Measurements from ENCODE around the gene KCNAB1.

KCNAB1 gene

DNA sequence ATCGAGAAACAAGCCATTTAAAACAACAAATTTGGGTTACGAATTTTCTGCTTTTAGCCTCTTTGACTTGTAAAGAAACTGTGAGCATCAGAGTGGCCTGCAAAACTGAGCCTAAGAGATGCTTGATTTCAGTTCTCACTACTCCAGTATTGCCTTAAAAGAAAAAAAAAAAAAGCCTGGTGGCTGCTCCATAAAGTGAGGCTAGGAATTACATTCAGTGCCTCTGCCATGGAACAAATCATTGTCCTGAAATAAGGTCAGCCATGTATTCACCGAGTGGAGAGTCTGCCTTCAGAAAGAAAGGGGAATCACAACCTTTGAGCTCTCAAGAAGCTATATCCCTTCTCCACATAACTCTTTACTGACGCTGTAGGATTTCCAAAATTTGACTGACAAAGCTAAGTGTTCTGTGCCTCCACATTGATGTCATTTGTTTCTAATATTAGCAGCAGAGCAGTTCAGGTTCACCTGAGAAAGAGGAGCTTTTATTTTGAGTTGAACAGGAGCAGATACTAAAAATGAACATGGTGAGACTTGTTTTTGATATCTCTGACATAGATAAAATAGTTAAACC lies 297.3 kb downstream of the KCNAB1 start:
- DNase-seq = no peak

GRCh38 chr3:156418428-156418827 lies 298.1 kb downstream of the KCNAB1 start:
- no peak for DNase-seq

GRCh38 chr3:156421534-156421933 lies 301.2 kb downstream of the KCNAB1 start:
- DNase-seq = no peak

DNA sequence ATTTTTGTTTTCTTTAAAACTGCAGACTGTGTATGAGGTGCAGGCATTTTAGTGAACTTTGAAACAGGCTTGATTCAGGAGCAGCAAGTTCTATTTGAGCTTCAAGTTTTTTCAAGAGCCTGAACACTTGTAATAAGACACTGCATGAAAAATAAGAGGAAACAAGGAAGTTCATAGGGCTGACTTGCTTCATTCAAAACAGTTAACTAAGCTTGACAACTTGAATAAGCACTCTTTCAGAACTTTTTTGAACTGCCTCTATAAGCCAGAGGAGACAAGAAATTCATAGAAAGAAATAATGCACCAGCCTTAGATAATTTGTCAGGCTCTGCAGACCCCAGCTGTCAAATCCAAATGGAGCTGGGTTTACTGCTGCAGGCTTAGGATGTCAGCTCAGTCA lies 304.4 kb downstream of the KCNAB1 start:
- DNase-seq = no peak

DNA sequence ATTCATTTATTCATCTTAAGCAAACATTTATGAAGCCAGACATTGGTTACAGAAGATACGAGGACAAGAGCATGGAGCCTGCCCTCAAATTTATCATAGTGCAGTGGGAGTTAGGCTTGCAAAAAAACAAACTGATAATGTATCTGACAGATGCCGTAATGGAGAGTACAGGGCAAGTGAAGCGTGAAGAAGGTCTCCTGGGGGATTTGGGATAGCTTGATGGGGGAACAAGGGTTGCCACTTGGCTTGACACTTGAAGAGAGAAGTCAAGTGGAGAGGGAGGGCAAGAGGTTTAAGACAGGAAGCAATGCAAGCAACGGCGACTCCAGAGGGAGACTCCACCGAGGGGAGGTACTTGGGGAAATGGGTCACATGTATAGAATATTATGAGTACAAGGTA lies 305.3 kb downstream of the KCNAB1 start:
- DNase-seq = no peak

- no peak for DNase-seq
Measured at GRCh38 chr3:156429125-156429524, 308.7 kb downstream of the KCNAB1 start.

DNA sequence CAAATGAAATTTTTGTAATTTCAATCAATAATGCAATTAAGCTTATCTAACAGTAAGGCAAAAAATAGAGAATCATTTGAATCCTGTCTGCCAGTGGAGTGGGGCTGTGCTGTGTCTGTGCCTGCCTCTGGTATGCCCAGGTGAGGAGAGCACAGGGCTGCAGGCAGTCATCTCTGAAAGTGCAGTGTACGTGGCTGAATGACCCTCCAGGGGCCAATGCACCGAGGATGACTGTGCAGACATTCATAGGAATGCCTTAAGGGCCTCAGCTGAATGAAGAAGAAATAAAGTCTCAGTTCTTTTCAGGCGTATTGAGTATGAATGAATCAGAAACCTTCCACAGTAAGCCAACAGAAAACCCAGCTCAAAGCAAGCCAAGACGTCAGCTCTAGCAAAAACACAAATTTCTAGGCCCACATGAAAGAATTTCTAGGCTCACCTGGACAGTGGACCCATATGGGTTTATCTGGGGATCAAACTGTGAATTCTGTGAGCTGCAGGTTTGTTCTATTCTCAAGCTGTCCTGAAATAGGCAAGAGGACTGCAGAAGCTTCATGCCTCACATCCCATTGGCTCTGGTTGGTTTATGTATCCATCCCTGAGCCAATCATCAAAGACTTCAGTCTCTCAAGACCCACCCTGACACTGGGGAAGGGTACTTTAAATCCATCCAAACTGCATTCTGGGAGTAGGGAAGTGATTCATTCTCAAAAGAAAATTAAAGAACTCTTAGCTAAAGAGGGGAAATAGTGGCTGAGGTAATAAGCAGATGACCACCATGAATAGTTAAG lies 311.2 kb downstream of the KCNAB1 start:
- DNase-seq = no peak

DNA sequence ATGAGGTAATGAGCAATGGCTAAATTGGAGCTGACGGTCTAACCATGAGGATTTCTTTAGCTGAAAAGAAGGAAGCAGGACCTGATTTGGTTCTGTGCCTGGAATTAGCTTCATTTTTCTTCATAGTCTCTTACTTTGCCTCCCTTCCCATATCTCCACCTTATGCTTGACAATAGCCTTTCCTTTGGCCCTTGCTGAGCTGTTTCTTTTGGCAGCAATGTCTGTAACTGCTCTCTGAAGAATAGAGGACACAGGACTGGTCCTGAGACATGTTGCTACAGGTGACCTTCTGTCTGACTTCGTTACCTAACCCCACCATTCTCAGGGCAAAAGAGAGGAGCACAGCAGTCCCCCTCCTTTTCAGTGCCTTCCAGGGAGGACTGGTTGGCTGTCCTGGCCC lies 312.2 kb downstream of the KCNAB1 start:
- DNase-seq = no peak

- no peak for DNase-seq
Measured at GRCh38 chr3:156433138-156433537, 312.8 kb downstream of the KCNAB1 start.

DNA sequence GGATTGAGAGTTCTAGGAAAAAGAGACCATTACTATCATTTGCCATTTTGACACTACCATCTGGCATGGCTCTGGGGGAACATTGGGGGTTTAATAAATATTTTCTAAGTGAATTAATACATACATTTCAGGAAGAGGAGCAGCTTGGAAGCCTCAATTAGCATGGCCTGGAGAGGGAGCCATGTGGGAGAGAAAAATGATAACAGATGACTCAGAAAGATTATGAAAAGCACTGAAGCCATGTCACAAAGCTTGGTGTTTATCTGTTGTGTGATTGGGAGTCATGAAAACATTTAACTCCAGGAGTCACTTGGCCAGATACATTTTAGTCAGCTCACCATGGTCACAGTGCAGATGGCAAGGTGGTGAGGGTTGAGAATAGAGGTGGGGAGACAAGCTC lies 313.5 kb downstream of the KCNAB1 start:
- no peak for DNase-seq

- no peak for DNase-seq
Measured at GRCh38 chr3:156434921-156435320, 314.5 kb downstream of the KCNAB1 start.

DNA sequence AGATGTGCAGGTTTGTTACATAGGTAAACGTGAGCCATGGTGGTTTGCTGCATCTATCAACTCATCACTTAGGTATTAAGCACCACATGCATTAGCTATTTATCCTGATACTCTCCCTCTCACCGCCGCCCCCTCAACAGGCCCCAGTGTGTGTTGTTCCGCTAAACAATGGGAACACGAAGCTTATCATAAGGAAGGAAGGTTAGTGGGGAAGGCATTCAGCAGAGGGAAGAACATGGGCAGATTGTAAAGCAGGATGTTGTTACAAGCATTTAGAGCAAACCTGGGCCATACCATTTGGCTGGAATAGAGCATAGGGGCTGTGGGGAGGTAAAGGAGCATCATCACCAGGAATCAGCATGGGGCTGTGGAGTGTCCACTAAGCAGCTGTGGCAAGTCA lies 322.7 kb downstream of the KCNAB1 start:
- no peak for DNase-seq

DNA sequence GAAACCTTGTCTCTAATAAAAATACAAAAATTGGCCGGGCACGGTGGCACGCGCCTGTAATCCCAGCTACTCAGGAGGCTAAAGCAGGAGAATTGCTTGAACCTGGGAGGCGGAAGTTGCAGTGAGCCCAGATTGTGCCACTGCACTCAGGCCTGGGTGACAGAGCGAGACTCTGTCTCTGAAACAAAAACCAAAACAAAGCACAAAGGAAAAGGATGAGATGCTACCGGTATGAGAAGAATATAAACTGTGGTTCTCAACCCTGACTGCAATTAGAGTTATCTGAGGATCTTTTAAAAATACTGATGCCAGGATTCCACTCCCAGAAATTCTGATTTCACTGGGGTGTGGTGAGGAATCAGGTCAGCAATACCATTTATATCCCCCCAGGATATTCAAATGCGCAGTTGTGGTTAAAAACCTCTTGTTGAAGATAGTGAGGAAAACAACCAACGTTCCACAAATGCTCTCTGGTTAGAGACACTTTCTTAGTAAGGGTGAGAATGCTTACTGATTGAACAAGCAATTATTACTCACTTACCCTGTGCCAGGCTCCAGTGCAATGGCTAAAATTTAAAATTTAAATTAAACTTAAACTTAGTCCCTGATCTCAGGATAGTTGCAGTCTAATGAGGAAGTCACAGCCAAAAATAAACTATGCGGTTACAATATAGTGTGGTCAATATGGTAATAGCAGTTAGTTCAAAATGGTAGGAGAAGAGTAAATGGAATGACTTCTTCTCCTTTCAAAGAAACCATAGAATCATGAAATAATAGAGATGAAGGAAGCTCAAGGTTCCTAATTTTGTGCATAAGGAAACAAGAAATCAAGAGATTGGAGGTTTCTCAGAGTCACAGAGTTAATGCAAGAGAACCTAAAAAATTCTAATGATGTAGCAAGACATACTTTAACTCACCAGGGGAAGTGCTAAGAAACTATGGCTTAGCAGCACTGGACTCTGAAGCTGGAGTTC lies 325.0 kb downstream of the KCNAB1 start:
- peak; percentile 32 to 36 for DNase-seq

- peak in 1 of 2 donors; percentile 15 for DNase-seq
Measured at GRCh38 chr3:156448300-156448699, 327.9 kb downstream of the KCNAB1 start.

DNA sequence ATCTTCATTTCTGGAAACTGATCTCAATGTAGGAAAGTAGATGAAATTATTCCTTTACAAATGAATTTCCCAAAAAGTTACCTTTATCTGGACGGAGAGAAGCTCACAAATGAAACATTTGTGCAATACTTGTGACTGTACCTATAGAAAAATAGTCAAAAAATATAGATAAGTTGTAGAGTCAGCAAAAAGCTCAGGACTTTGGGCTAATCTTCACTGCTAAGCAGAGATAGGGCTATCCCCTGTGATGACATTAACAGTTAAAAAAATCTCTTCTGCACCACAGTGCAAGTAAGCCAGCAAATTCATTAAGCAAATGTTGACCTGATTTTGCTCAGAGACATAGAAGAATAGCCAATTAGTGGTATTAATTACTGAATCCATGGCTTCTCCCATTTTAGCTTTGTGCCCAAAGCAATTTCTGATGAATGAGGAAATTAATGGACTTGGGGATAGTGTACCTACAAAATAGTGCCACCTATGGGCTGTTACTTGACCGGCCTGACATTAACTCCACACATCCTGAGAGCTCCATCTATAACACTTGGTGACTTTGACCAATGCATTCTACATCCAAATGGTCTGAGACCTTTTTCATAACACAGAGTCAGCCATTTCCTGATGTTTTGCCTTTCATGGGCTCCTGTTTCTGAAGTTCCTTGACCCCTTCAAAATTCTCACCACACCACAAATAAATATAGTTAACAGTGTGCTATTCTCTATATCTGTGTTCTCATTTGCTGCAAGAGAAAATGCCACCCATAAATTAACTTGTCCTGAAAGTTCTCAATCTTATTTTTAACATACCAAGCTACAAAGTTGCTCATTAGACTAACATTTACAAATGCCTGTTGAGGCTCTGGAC lies 329.6 kb downstream of the KCNAB1 start:
- DNase-seq = peak; percentile 16 to 27

DNA sequence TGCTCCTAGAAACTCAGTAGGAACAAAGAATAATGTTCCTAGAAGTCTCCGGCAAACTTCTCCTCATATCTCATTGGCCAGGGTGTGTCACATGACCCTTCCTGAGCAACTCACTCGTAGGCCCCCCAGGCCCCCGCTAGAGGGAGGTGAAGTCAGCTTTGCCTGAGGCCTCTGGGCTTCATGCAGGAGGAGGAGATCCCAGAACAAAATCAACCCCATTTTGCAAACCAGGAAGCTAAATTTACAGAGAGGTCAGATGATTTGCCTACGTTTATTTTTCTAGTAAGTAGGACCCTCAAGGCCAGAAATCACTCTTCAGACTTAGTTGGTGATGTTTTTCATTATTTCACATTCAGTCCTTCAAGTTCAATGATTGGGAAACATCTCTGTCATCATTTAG lies 335.5 kb downstream of the KCNAB1 start:
- DNase-seq = no peak

- peak in 1 of 2 donors; percentile 7 for DNase-seq
Measured at GRCh38 chr3:156456771-156457224, 336.4 kb downstream of the KCNAB1 start.

GRCh38 chr3:156459434-156459833 lies 339.1 kb downstream of the KCNAB1 start:
- DNase-seq = no peak

DNA sequence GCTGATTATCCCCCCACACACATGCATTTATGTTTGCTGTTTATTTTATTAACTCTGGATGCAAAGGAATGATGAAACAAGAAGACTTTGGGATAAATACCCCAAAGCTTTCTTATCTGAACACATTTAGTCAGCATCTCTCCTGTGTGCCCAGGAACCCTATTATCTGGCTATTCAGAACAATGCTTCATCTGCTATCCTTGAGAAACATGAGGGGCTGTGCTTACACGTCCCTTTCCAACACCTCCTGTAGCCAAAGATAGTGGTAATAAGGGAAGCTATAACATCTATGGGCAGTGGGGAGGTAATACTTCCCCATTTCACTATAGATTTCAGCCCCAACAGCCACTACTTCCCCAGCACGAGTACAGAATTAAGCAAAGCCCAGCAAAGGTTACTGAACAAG lies 339.8 kb downstream of the KCNAB1 start:
- DNase-seq = peak; percentile 38 to 49

- no peak for DNase-seq
Measured at GRCh38 chr3:156461889-156462288, 341.5 kb downstream of the KCNAB1 start.

- no peak for DNase-seq
Measured at GRCh38 chr3:156463123-156463522, 342.7 kb downstream of the KCNAB1 start.

- no peak for DNase-seq
Measured at GRCh38 chr3:156465194-156465593, 344.8 kb downstream of the KCNAB1 start.
